ENCODE measurements around the gene XPR1. TPM values are rescaled to one million over a fixed set of nuclear protein-coding genes. Genes with fewer than 3 reads are reported as not detected.

Gene XPR1
- total RNA-seq, 1 donor from 2014 or later: 71.8 TPM

GRCh38 chr1:180598333-180598974, 33.4 kb upstream of the XPR1 start:
- DNase-seq (ENCODE audit: low spot score): no peak
- TF ChIP-seq CTCF (IDR thresholded peaks at IDR 0.05; ENCODE audit: unreplicated experiment): no peak
- H3K4me3 Mint-ChIP-seq (ENCODE audit: unreplicated experiment): no peak overlapping the region

GRCh38 chr1:180600343-180600742, 31.5 kb upstream of the XPR1 start:
- no peak overlapping the region for H3K4me3 Mint-ChIP-seq (ENCODE audit: unreplicated experiment)
- H3K4me1 Mint-ChIP-seq (ENCODE audit: unreplicated experiment): peaks cover 14% of the 10 kb centered on the region
- H3K27ac Mint-ChIP-seq (ENCODE audit: unreplicated experiment): no peak overlapping the region
- H3K36me3 Mint-ChIP-seq (ENCODE audit: low read depth, unreplicated experiment): no peaks in the 10 kb centered on the region
- no peaks in the 10 kb centered on the region for H3K9me3 Mint-ChIP-seq (ENCODE audit: unreplicated experiment)
- no peak for DNase-seq (ENCODE audit: low spot score)
- H3K27me3 Mint-ChIP-seq (ENCODE audit: unreplicated experiment): peaks cover 3% of the 10 kb centered on the region
- TF ChIP-seq CTCF (IDR thresholded peaks at IDR 0.05; ENCODE audit: unreplicated experiment): no peak

More at GRCh38 chr1:180598333-180598974, 33.4 kb upstream of the XPR1 start:
- Mint-ChIP-seq H3K9me3 (ENCODE audit: unreplicated experiment) (no peaks in the 10 kb centered on the region), H3K27me3 (ENCODE audit: unreplicated experiment) (no peaks in the 10 kb centered on the region), H3K4me1 (ENCODE audit: unreplicated experiment) (peaks cover 14% of the 10 kb centered on the region), H3K27ac (ENCODE audit: unreplicated experiment) (no peak overlapping the region), H3K36me3 (ENCODE audit: low read depth, unreplicated experiment) (no peaks in the 10 kb centered on the region)

GRCh38 chr1:180601512-180601911, 30.3 kb upstream of the XPR1 start:
- Mint-ChIP-seq H3K36me3 (ENCODE audit: low read depth, unreplicated experiment) (no peaks in the 10 kb centered on the region), H3K4me1 (ENCODE audit: unreplicated experiment) (peaks cover 14% of the 10 kb centered on the region), H3K27ac (ENCODE audit: unreplicated experiment) (no peak overlapping the region), H3K4me3 (ENCODE audit: unreplicated experiment) (no peak overlapping the region), H3K9me3 (ENCODE audit: unreplicated experiment) (no peaks in the 10 kb centered on the region), H3K27me3 (ENCODE audit: unreplicated experiment) (peaks cover 3% of the 10 kb centered on the region)
- no peak for TF ChIP-seq CTCF (IDR thresholded peaks at IDR 0.05; ENCODE audit: unreplicated experiment)
- DNase-seq (ENCODE audit: low spot score): no peak

- Mint-ChIP-seq H3K36me3 (ENCODE audit: low read depth, unreplicated experiment) (no peaks in the 10 kb centered on the region), H3K27me3 (ENCODE audit: unreplicated experiment) (peaks cover 3% of the 10 kb centered on the region), H3K4me1 (ENCODE audit: unreplicated experiment) (peaks cover 14% of the 10 kb centered on the region), H3K27ac (ENCODE audit: unreplicated experiment) (no peak overlapping the region), H3K4me3 (ENCODE audit: unreplicated experiment) (no peak overlapping the region), H3K9me3 (ENCODE audit: unreplicated experiment) (no peaks in the 10 kb centered on the region)
- TF ChIP-seq CTCF (IDR thresholded peaks at IDR 0.05; ENCODE audit: unreplicated experiment): no peak
- no peak for DNase-seq (ENCODE audit: low spot score)
Measured at GRCh38 chr1:180603223-180603849, 28.5 kb upstream of the XPR1 start.

GRCh38 chr1:180603850-180604226, 28.0 kb upstream of the XPR1 start:
- peaks cover 14% of the 10 kb centered on the region for H3K4me1 Mint-ChIP-seq (ENCODE audit: unreplicated experiment)
- no peak for DNase-seq (ENCODE audit: low spot score)
- H3K27me3 Mint-ChIP-seq (ENCODE audit: unreplicated experiment): peaks cover 3% of the 10 kb centered on the region
- H3K36me3 Mint-ChIP-seq (ENCODE audit: low read depth, unreplicated experiment): no peaks in the 10 kb centered on the region
- no peak overlapping the region for H3K27ac Mint-ChIP-seq (ENCODE audit: unreplicated experiment)
- no peak overlapping the region for H3K4me3 Mint-ChIP-seq (ENCODE audit: unreplicated experiment)
- no peak for TF ChIP-seq CTCF (IDR thresholded peaks at IDR 0.05; ENCODE audit: unreplicated experiment)
- H3K9me3 Mint-ChIP-seq (ENCODE audit: unreplicated experiment): no peaks in the 10 kb centered on the region

Data from endothelial cell (in vitro differentiated cells).